Activated T-helper 2 cell treated with anti-CD3 and anti-CD28 coated beads, Interferon-gamma antibody, Interleukin-2, Interleukin-4, amounts not matched to agents 10 μg/mL and 5 μg/mL and 100 μg/mL, durations not matched to agents 14 hours and 24 hours and 36 hours (primary cell): ENCODE results near the gene PXDN. TPM values are rescaled to one million over a fixed set of nuclear protein-coding genes. Genes with fewer than 3 reads are reported as not detected.
"Not testable (repeated sequence)": the region's sequence is repeated elsewhere in the genome, so short reads cannot be mapped to it uniquely, and the experiment has no call there.

Experiments used
- DNase-seq: peaks from one replicate; pipeline ENCODE4 v3.0.0; 2021; ENCODE audit warnings: low spot score
- H3K27ac Mint-ChIP-seq: one replicate; pipeline ENCODE4 v1.8.0; 2021; ENCODE audit warnings: mixed read lengths
- H3K27me3 Mint-ChIP-seq: one replicate; pipeline ENCODE4 v1.8.0; 2021; ENCODE audit warnings: low read depth, mixed read lengths
- H3K36me3 Mint-ChIP-seq: one replicate; pipeline ENCODE4 v1.8.0; 2021; ENCODE audit warnings: low read depth, mixed read lengths
- H3K4me1 Mint-ChIP-seq: one replicate; pipeline ENCODE4 v1.8.0; 2021; ENCODE audit warnings: low read depth, mixed read lengths
- H3K4me3 Mint-ChIP-seq: one replicate; pipeline ENCODE4 v1.8.0; 2021; ENCODE audit warnings: low read depth, mild to moderate bottlenecking, moderate library complexity, mixed read lengths
- H3K9me3 Mint-ChIP-seq: one replicate; pipeline ENCODE4 v1.8.0; 2021; ENCODE audit warnings: mixed read lengths
- intact Hi-C: fragments of 100-400 bp; cut with micrococcal nuclease; formaldehyde crosslinking; loops from one replicate; pipeline ENCODE4 v1.15.1; 2023
- total RNA-seq: library from RNA; stranded (reverse); gene quantifications from 2 replicates; pipeline ENCODE4 v1.2.3, GENCODE V29; 2022

Gene PXDN
- total RNA-seq, 1 donor from 2014 or later: 2.0 TPM

- intact Hi-C loops: no loop called here
- Mint-ChIP-seq H3K36me3 (no peaks in the 10 kb centered on the region), H3K27ac (no peak overlapping the region), H3K4me3 (no peak overlapping the region), H3K9me3 (no peaks in the 10 kb centered on the region), H3K4me1 (no peaks in the 10 kb centered on the region), H3K27me3 (no peaks in the 10 kb centered on the region)
- no peak for DNase-seq
Observed at GRCh38 chr2:1633092-1633671, 111.1 kb downstream of the PXDN start.

GRCh38 chr2:1632510-1632909 lies 111.8 kb downstream of the PXDN start:
- Mint-ChIP-seq H3K27me3 (no peaks in the 10 kb centered on the region), H3K4me3 (no peak overlapping the region), H3K27ac (no peak overlapping the region), H3K4me1 (no peaks in the 10 kb centered on the region), H3K9me3 (no peaks in the 10 kb centered on the region), H3K36me3 (no peaks in the 10 kb centered on the region)
- DNase-seq: no peak
- intact Hi-C loops: no loop called here

- no peak for DNase-seq
- H3K27ac Mint-ChIP-seq: no peak overlapping the region
- H3K27me3 Mint-ChIP-seq: no peaks in the 10 kb centered on the region
- H3K4me1 Mint-ChIP-seq: no peaks in the 10 kb centered on the region
- intact Hi-C loops: no loop called here
- no peak overlapping the region for H3K4me3 Mint-ChIP-seq
- no peaks in the 10 kb centered on the region for H3K36me3 Mint-ChIP-seq
- no peaks in the 10 kb centered on the region for H3K9me3 Mint-ChIP-seq
Observed at GRCh38 chr2:1632002-1632348, 112.3 kb downstream of the PXDN start.

GRCh38 chr2:1631292-1632001 lies 112.9 kb downstream of the PXDN start:
- Mint-ChIP-seq H3K27me3 (no peaks in the 10 kb centered on the region), H3K36me3 (no peaks in the 10 kb centered on the region), H3K27ac (no peak overlapping the region), H3K9me3 (no peaks in the 10 kb centered on the region), H3K4me1 (no peaks in the 10 kb centered on the region), H3K4me3 (no peak overlapping the region)
- DNase-seq: no peak
- intact Hi-C loops: no loop called here

GRCh38 chr2:1628893-1629292 lies 115.4 kb downstream of the PXDN start:
- Mint-ChIP-seq H3K27ac (no peak overlapping the region), H3K4me1 (no peaks in the 10 kb centered on the region)

GRCh38 chr2:1627628-1628381 lies 116.5 kb downstream of the PXDN start:
- no peaks in the 10 kb centered on the region for H3K4me1 Mint-ChIP-seq
- H3K4me3 Mint-ChIP-seq: no peak overlapping the region
- H3K27me3 Mint-ChIP-seq: no peaks in the 10 kb centered on the region
- no peak overlapping the region for H3K27ac Mint-ChIP-seq
- H3K9me3 Mint-ChIP-seq: no peaks in the 10 kb centered on the region
- no peak for DNase-seq
- no peaks in the 10 kb centered on the region for H3K36me3 Mint-ChIP-seq
- intact Hi-C loops: no loop called here

More at GRCh38 chr2:1628893-1629292, 115.4 kb downstream of the PXDN start:
- Mint-ChIP-seq H3K9me3 (no peaks in the 10 kb centered on the region), H3K36me3 (no peaks in the 10 kb centered on the region), H3K4me3 (no peak overlapping the region), H3K27me3 (no peaks in the 10 kb centered on the region)
- DNase-seq: no peak
- intact Hi-C loops: no loop called here

- H3K4me3 Mint-ChIP-seq: no peak overlapping the region
- H3K9me3 Mint-ChIP-seq: no peaks in the 10 kb centered on the region
- H3K36me3 Mint-ChIP-seq: no peaks in the 10 kb centered on the region
- no peak overlapping the region for H3K27ac Mint-ChIP-seq
- intact Hi-C loops: no loop called here
- H3K27me3 Mint-ChIP-seq: no peaks in the 10 kb centered on the region
- no peak for DNase-seq
- no peaks in the 10 kb centered on the region for H3K4me1 Mint-ChIP-seq
Observed at GRCh38 chr2:1626271-1626681, 118.0 kb downstream of the PXDN start.

- no peak overlapping the region for H3K27ac Mint-ChIP-seq
- no peaks in the 10 kb centered on the region for H3K4me1 Mint-ChIP-seq
- no peaks in the 10 kb centered on the region for H3K36me3 Mint-ChIP-seq
- no peaks in the 10 kb centered on the region for H3K9me3 Mint-ChIP-seq
- H3K27me3 Mint-ChIP-seq: no peaks in the 10 kb centered on the region
- DNase-seq: no peak
- intact Hi-C loops: no loop called here
- no peak overlapping the region for H3K4me3 Mint-ChIP-seq
Observed at GRCh38 chr2:1625281-1626001, 118.9 kb downstream of the PXDN start.

GRCh38 chr2:1623906-1624445 lies 120.3 kb downstream of the PXDN start:
- no peaks in the 10 kb centered on the region for H3K27me3 Mint-ChIP-seq
- H3K9me3 Mint-ChIP-seq: no peaks in the 10 kb centered on the region
- H3K27ac Mint-ChIP-seq: no peak overlapping the region
- no peaks in the 10 kb centered on the region for H3K36me3 Mint-ChIP-seq
- intact Hi-C loops: no loop called here
- H3K4me3 Mint-ChIP-seq: no peak overlapping the region
- DNase-seq: no peak
- H3K4me1 Mint-ChIP-seq: no peaks in the 10 kb centered on the region

GRCh38 chr2:1622521-1623200 lies 121.7 kb downstream of the PXDN start:
- H3K36me3 Mint-ChIP-seq: no peaks in the 10 kb centered on the region
- no peaks in the 10 kb centered on the region for H3K4me1 Mint-ChIP-seq
- no peaks in the 10 kb centered on the region for H3K27me3 Mint-ChIP-seq
- no peak for DNase-seq
- intact Hi-C loops: no loop called here
- H3K9me3 Mint-ChIP-seq: no peaks in the 10 kb centered on the region
- H3K4me3 Mint-ChIP-seq: no peak overlapping the region
- no peak overlapping the region for H3K27ac Mint-ChIP-seq

- DNase-seq, H3K36me3 Mint-ChIP-seq, H3K27me3 Mint-ChIP-seq, H3K9me3 Mint-ChIP-seq, H3K27ac Mint-ChIP-seq, intact Hi-C loops, H3K4me3 Mint-ChIP-seq, H3K4me1 Mint-ChIP-seq: not testable (repeated sequence)
Observed at GRCh38 chr2:1621976-1622375, 122.3 kb downstream of the PXDN start.

GRCh38 chr2:1621501-1621900 lies 122.8 kb downstream of the PXDN start:
- no peak overlapping the region for H3K4me3 Mint-ChIP-seq
- intact Hi-C loops: no loop called here
- no peak overlapping the region for H3K27ac Mint-ChIP-seq
- no peaks in the 10 kb centered on the region for H3K4me1 Mint-ChIP-seq
- no peaks in the 10 kb centered on the region for H3K27me3 Mint-ChIP-seq
- DNase-seq: no peak
- H3K9me3 Mint-ChIP-seq: no peaks in the 10 kb centered on the region
- no peaks in the 10 kb centered on the region for H3K36me3 Mint-ChIP-seq
